Measurements from ENCODE around the gene SLC6A19.

SLC6A19 gene

DNA sequence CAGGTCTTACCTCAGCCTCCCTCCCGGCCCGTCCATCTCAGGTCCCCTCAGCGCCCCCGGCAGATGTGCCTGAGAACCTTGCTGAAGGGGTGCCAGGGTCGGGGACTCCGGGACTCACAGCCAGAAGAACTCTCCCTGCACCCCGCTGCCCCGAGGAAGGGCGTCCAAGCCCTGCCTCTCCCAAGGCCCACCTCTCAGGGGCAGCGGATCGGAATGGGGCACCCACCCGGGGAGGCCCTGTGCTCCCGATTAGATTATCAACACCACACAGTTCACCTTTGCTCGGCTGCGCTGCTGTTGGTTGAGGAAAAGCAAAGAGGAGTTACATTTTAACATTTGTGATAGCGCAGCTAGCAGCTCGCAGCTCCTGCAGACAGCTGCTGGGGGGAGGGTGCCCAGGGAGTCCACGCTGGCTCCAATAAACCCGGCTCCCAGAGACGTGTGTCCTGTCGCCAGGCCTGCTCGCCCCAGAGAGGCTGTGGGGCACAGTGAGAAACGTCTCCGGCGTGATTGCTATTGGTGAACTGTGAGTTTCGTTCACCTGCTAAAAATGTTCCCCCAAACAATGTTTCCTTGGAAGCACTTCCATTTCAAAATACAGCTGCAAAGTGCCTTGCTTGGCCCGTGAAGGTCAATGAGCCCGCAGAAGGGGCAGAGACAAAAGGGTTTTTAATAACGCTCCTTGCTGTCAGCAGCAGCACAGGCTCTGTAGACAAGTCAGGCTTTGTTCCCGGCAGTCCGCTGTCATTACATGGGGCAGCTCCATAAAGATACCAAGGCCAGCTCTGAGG, 18.6 kb upstream of the SLC6A19 start:
- no peak overlapping the region for H3K4me2 ChIP-seq (ENCODE audit: low read length)
- no peaks in the 10 kb centered on the region for H3K79me2 ChIP-seq (ENCODE audit: low read length)
- no peak overlapping the region for H3K4me3 ChIP-seq (ENCODE audit: low read length)
- H3K9ac ChIP-seq (ENCODE audit: low read length), result no peak overlapping the region
- H3K27me3 ChIP-seq (ENCODE audit: low read depth, low read length), result no peaks in the 10 kb centered on the region
- no peaks in the 10 kb centered on the region for H3K4me1 ChIP-seq (ENCODE audit: low read length)
- no peak for TF ChIP-seq EZH2phosphoT487 (IDR thresholded peaks at IDR 0.05; ENCODE audit: low read depth)
- TF ChIP-seq, protein P1, sequence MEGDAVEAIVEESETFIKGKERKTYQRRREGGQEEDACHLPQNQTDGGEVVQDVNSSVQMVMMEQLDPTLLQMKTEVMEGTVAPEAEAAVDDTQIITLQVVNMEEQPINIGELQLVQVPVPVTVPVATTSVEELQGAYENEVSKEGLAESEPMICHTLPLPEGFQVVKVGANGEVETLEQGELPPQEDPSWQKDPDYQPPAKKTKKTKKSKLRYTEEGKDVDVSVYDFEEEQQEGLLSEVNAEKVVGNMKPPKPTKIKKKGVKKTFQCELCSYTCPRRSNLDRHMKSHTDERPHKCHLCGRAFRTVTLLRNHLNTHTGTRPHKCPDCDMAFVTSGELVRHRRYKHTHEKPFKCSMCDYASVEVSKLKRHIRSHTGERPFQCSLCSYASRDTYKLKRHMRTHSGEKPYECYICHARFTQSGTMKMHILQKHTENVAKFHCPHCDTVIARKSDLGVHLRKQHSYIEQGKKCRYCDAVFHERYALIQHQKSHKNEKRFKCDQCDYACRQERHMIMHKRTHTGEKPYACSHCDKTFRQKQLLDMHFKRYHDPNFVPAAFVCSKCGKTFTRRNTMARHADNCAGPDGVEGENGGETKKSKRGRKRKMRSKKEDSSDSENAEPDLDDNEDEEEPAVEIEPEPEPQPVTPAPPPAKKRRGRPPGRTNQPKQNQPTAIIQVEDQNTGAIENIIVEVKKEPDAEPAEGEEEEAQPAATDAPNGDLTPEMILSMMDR (IDR thresholded peaks at IDR 0.05; ENCODE audit: low read depth, low read length), result no peak
- no peaks in the 10 kb centered on the region for H3K9me3 ChIP-seq (ENCODE audit: insufficient read depth, low read length)
- no peaks in the 10 kb centered on the region for H3K36me3 ChIP-seq (replicated peaks; ENCODE audit: low read depth, low read length)
- no peaks in the 10 kb centered on the region for H4K20me1 ChIP-seq (ENCODE audit: insufficient read depth, low read length)
- H2AFZ ChIP-seq (ENCODE audit: low read depth, low read length), result no peak overlapping the region
- no peak overlapping the region for H3K27ac ChIP-seq (ENCODE audit: low read length)

DNA sequence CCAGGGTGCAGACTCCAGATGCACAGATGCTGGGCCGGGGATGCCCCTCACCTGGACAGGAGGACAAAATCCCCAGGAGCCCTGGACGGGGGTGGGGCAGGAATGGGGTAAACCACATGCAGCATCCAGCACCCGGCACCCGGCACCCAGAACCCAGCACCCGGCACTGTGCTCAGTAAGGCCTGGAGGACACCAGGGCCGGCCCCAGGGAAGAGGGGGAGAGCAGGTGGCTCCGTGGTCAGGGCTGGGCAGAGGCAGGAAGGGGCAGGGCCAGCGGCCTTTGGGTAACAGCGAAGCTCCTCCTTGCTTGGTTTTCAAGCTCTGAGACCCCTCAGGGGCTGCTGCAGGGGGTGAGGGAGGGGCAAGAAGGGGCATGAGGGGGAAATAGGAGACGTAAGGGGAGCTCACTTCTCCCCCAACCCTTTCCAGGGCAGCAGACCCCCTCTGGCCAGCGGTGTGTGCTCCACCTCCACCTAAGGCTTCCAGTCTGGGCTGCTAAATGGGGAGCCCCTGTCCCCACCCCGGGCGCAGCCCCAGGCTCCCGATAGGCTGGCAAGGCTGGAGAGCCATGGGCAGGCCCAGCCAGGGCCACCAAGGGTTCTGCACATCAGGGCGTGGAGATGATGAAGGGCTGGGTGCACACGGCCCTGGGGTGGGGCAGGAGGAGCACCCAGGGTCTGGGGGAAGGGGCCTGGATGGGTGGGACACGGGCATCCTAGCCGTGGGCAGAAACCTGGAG, 17.8 kb upstream of the SLC6A19 start:
- no peaks in the 10 kb centered on the region for H3K27me3 ChIP-seq (ENCODE audit: low read depth, low read length)
- H3K9ac ChIP-seq (ENCODE audit: low read length), result no peak overlapping the region
- no peaks in the 10 kb centered on the region for H4K20me1 ChIP-seq (ENCODE audit: insufficient read depth, low read length)
- TF ChIP-seq, protein P1 (IDR thresholded peaks at IDR 0.05; ENCODE audit: low read depth, low read length), result no peak
- no peak for TF ChIP-seq EZH2phosphoT487 (IDR thresholded peaks at IDR 0.05; ENCODE audit: low read depth)
- no peaks in the 10 kb centered on the region for H3K4me1 ChIP-seq (ENCODE audit: low read length)
- no peak overlapping the region for H3K4me2 ChIP-seq (ENCODE audit: low read length)
- no peaks in the 10 kb centered on the region for H3K36me3 ChIP-seq (replicated peaks; ENCODE audit: low read depth, low read length)
- no peaks in the 10 kb centered on the region for H3K9me3 ChIP-seq (ENCODE audit: insufficient read depth, low read length)
- H2AFZ ChIP-seq (ENCODE audit: low read depth, low read length), result no peak overlapping the region
- H3K4me3 ChIP-seq (ENCODE audit: low read length), result no peak overlapping the region
- no peaks in the 10 kb centered on the region for H3K79me2 ChIP-seq (ENCODE audit: low read length)
- no peak overlapping the region for H3K27ac ChIP-seq (ENCODE audit: low read length)

DNA sequence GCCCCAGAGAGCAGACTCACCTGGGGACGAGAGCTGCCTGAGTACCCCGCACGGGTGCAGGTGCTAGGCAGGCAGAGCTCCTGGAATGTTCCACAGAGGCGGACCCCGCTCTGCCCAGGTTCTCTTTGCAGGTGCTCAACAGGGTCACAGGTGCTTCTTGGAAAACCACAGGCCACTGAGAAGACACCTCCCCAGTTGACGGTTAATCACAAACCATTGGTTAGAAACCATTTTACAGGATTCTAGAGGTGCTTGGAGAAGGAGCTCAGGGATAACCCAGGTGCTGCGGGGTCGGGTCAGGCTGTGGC, 17.3 kb upstream of the SLC6A19 start:
- Histone ChIP-seq H3K4me3 (ENCODE audit: low read length) (no peak overlapping the region), H3K36me3 (replicated peaks; ENCODE audit: low read depth, low read length) (no peaks in the 10 kb centered on the region), H3K9ac (ENCODE audit: low read length) (no peak overlapping the region), H3K79me2 (ENCODE audit: low read length) (no peaks in the 10 kb centered on the region), H3K27ac (ENCODE audit: low read length) (no peak overlapping the region), H3K9me3 (ENCODE audit: insufficient read depth, low read length) (no peaks in the 10 kb centered on the region), H3K27me3 (ENCODE audit: low read depth, low read length) (no peaks in the 10 kb centered on the region), H3K4me1 (ENCODE audit: low read length) (no peaks in the 10 kb centered on the region), H3K4me2 (ENCODE audit: low read length) (no peak overlapping the region), H4K20me1 (ENCODE audit: insufficient read depth, low read length) (no peaks in the 10 kb centered on the region), H2AFZ (ENCODE audit: low read depth, low read length) (no peak overlapping the region)
- no peak for TF ChIP-seq EZH2phosphoT487 (IDR thresholded peaks at IDR 0.05; ENCODE audit: low read depth)
- TF ChIP-seq, protein P1 (IDR thresholded peaks at IDR 0.05; ENCODE audit: low read depth, low read length), result no peak

DNA sequence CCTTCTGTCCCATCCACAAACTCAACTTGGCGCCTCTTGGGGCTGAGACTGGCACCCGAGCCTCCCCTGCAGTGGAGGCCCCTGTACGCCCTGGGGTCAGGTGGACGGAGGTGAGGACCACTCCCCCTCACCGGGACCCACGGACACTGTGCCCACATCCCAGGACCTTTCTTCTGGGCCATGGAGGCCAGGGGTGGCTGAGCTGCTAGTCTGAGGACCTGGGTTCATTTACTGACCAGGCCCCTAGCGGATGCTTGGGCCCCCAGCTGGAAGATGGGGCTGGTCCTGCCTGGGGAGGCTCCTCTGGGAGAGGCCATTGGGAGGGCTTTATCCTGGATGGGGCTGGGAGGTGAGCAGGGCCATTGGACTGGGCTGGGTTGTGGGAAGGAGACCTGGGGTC, 16.9 kb upstream of the SLC6A19 start:
- TF ChIP-seq EZH2phosphoT487 (IDR thresholded peaks at IDR 0.05; ENCODE audit: low read depth), result no peak
- TF ChIP-seq, protein P1 (IDR thresholded peaks at IDR 0.05; ENCODE audit: low read depth, low read length), result no peak
- Histone ChIP-seq H3K27me3 (ENCODE audit: low read depth, low read length) (no peaks in the 10 kb centered on the region), H3K9me3 (ENCODE audit: insufficient read depth, low read length) (no peaks in the 10 kb centered on the region), H3K27ac (ENCODE audit: low read length) (no peak overlapping the region), H4K20me1 (ENCODE audit: insufficient read depth, low read length) (no peaks in the 10 kb centered on the region), H3K4me2 (ENCODE audit: low read length) (no peak overlapping the region), H3K79me2 (ENCODE audit: low read length) (no peaks in the 10 kb centered on the region), H2AFZ (ENCODE audit: low read depth, low read length) (no peak overlapping the region), H3K4me3 (ENCODE audit: low read length) (no peak overlapping the region), H3K36me3 (replicated peaks; ENCODE audit: low read depth, low read length) (no peaks in the 10 kb centered on the region), H3K9ac (ENCODE audit: low read length) (no peak overlapping the region), H3K4me1 (ENCODE audit: low read length) (no peaks in the 10 kb centered on the region)

Measured in OCI-LY3 (cell line).